SU-DHL-6 (cell line): Measurements from ENCODE around the gene SUCLG2.

Experiments used
- EZH2phosphoT487 ChIP-seq: fragments of 200-600 bp; sonication (generic), shearing (Covaris generic); conservative IDR thresholded peaks from 2 replicates; pipeline ENCODE4 v1.6.1; 2018; ENCODE audit warnings: mild to moderate bottlenecking, antibody characterized with exemption, low read length, moderate library complexity, mixed read lengths
- TF ChIP-seq, protein P1 (sequence below): fragments of 200-600 bp; sonication (generic); IDR thresholded peaks from one replicate; pipeline ENCODE4 v1.5.1; 2017; ENCODE audit warnings: antibody characterized with exemption, mild to moderate bottlenecking, low read length, moderate library complexity; ENCODE audit not compliant: insufficient read depth, poor library complexity, severe bottlenecking

DNA sequence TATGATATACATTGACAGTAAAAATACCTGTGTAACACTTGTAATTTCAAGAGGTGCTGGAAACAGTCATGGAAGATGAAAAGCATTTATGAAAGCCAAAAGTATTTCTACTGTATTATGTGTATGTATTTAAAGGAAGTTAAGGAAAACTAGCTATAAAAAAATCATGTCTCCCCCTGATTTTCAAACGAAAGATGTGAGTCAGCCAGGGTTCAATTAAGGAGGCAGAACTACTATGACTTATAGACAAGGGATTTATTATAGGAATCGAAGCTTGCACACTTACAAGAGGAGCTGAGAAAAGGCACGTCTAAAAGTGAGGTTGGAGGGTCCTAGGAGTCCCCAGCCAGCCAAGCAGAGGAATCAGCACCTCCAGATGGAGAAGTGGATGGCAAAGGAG is 119.4 kb downstream of the SUCLG2 start:
- TF ChIP-seq, protein P1, sequence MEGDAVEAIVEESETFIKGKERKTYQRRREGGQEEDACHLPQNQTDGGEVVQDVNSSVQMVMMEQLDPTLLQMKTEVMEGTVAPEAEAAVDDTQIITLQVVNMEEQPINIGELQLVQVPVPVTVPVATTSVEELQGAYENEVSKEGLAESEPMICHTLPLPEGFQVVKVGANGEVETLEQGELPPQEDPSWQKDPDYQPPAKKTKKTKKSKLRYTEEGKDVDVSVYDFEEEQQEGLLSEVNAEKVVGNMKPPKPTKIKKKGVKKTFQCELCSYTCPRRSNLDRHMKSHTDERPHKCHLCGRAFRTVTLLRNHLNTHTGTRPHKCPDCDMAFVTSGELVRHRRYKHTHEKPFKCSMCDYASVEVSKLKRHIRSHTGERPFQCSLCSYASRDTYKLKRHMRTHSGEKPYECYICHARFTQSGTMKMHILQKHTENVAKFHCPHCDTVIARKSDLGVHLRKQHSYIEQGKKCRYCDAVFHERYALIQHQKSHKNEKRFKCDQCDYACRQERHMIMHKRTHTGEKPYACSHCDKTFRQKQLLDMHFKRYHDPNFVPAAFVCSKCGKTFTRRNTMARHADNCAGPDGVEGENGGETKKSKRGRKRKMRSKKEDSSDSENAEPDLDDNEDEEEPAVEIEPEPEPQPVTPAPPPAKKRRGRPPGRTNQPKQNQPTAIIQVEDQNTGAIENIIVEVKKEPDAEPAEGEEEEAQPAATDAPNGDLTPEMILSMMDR = no peak
- no peak for TF ChIP-seq EZH2phosphoT487
